ENCODE measurements around the gene FYCO1. TPM values are rescaled to one million over a fixed set of nuclear protein-coding genes. Genes with fewer than 3 reads are reported as not detected.

FYCO1 gene
- total and polyA plus RNA-seq, 2 of the 8 experiments (the other 6 are each of a cell fraction or from before 2014, with no cell fraction given) = 4.8 to 10.8 TPM

GRCh38 chr3:45984331-45985312, 11.0 kb downstream of the FYCO1 start (continued):
- TF ChIP-seq ATF3 (IDR thresholded peaks at IDR 0.05; ENCODE audit: insufficient read depth, low read depth, low read length) = no peak
